Fibroblast of skin of scalp (primary cell): ENCODE data around the gene GOT1.

Experiments
- DNase-seq: peaks from one replicate; pipeline ENCODE4 v3.0.0-alpha.2; 2013

The GOT1 gene

GRCh38 chr10:99395750-99396445 lies 34.5 kb downstream of the GOT1 start:
- peak; percentile 80 for DNase-seq

DNA sequence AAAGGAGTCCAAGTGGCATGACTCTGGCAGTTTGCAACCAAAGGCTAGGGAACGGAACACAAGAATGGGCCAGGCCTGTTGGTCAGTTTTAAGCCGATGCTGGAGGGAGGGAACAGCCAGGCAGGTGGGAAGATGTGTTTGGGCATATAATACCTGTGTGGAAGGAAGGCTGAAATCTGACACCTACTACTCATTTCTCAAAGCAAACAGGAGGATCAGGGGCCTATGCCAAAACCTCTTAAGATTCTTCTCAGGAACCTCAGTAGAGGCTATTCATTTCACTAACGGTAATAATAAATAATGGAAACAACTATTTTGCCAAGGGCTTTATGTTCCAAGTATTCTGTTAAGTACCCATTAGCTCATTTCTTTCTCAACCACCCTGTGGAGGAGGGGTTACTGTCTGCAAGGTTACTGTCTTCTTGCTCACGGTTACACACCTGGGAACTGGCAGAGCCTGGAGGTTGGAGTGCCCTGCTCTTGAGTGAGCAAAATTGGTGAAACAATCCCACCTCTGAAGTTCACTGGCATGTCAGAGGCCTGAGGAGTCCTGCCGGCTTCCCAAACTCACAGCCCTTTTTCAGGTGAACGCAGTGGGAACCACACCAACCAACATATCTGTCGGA lies 35.5 kb downstream of the GOT1 start:
- no peak for DNase-seq

DNA sequence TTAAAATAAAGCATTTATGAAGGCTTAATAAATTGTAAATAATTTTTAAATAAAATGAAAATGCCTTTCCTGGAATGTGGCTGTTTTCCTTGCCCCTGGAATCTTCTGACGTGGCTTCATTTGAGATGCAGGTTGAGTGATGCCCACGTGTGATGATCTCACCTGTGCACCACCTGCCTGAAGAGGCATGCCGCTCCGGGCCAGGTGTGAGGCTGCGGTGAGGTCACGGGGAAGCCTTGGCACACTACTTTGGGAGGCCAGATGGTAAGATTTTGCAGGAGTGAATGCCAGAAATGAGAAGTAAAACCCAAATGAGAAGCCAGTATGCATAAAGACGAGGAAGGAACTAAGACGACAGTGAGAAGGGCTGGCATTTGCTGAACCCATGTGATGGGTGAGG lies 36.2 kb downstream of the GOT1 start:
- DNase-seq = no peak

- DNase-seq = no peak
Observed at GRCh38 chr10:99393683-99394082, 36.7 kb downstream of the GOT1 start.

- no peak for DNase-seq
Observed at GRCh38 chr10:99393036-99393435, 37.4 kb downstream of the GOT1 start.

DNA sequence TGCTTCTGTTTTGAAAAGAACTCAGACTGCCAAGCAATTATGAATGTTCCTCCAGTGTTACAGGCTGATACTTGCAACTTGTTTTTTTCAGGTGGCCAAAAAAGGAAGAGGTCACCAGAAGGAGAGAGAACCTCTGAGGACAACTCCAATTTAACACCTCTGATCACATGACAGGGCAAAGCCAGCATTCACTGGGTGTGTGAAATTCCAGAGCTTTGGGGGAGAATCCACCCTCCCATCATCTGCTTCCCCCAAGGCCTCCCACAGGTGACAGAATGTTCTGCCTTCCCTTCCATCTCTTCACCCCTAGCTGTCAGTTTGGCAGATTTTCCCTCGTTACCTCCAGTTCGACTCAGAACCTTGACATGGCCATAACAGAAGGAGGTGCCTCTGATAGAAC lies 39.1 kb downstream of the GOT1 start:
- no peak for DNase-seq

DNA sequence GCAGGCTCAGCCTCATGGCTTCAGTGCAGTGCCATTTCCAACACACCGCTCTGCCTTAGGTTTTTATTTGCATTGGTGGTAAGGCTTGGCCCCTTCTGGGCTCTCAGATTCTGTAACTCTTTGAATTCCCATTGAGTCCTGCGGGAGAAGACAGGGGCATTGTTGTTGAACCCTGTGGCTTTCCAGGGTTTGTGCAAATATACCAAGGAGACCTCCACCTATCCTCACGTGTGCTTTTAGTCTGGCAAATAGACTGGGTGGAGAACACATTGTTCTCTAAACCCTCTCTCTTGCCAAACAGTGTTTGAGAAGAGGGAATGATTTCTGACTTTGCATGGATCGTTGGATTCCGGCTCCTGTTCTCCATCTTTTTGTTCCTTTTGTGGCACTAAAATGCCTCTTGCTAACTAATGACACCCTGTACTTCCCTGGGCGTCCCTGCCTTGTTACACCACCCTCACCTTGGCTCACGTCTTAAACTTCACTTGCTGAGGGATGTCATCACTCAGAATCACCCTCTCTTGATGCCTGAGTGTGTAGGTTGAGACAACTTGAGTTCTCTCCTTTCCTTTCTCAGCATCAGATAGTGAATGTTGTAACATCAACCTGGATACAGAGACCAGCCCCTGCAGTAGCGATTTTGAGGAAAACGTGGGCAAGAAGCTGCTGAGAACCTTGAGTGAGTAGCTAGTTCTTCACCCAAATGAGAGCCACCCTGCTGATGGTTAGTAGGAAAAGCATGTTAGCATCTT lies 40.5 kb downstream of the GOT1 start:
- no peak for DNase-seq

- no peak for DNase-seq
Observed at GRCh38 chr10:99387541-99387940, 42.9 kb downstream of the GOT1 start.

GRCh38 chr10:99387071-99387470 lies 43.4 kb downstream of the GOT1 start:
- no peak for DNase-seq

- no peak for DNase-seq
Observed at GRCh38 chr10:99382176-99382575, 48.2 kb downstream of the GOT1 start.

- no peak for DNase-seq
Observed at GRCh38 chr10:99375426-99375825, 55.0 kb downstream of the GOT1 start.

- DNase-seq = no peak
Observed at GRCh38 chr10:99374972-99375371, 55.5 kb downstream of the GOT1 start.

DNA sequence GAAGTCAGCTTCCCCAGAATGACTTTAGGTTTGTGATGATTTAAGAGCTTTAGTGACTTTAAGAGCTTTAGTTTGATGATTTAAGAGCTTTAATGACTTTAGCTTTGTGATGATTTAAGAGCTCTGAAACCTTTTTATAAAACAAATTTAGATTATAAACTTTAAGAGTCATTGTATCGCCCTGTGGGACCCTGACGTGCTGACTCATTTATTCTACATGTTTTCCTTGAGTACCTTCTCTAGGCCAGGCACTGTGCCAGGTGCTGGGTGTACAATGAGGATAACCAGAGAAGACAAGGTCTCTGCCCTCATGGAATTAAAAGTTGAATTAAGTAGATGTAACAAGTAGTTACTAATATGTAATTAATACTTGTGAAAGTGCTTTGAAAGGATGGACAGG lies 55.9 kb downstream of the GOT1 start:
- DNase-seq = peak; percentile 46

DNA sequence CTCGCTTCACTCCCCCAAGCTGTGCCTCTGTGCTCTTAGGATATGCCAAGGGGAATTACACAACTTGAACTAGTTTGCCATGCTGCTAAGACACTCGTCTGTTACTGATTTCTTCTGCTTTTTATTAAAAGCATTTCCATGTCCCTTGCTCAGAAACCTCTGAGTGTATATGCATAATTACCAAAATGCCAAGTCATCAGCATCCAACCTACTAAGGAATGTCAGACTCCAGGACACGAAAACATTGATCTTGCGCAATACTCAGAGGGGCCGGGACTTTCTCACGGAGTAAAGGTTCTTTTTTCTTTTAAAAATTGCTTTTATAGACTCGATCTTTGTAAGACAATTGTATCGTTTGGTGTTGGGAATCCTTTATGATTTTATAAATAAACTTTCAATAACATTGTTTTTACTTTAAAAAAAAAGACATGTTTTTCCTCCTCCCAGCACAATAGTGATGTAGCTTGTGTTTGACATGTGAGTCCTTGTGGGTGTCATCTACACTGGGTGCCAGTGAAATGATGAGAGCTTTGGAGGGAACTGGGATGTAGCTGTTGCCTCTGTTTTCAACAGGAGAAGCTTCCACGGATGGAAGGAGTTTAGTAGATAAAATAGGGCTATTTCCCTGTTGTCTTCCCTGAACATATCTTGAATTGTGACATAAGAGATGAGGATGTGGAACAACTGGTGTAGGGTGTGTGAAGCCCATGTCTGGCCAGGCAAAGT lies 57.7 kb downstream of the GOT1 start:
- peak; percentile 89 for DNase-seq

GRCh38 chr10:99370993-99371392 lies 59.4 kb downstream of the GOT1 start:
- peak; percentile 49 for DNase-seq

- peak; percentile 38 for DNase-seq
Observed at GRCh38 chr10:99369551-99369950, 60.9 kb downstream of the GOT1 start.

- peak; percentile 34 for DNase-seq
Observed at GRCh38 chr10:99369126-99369525, 61.3 kb downstream of the GOT1 start.

DNA sequence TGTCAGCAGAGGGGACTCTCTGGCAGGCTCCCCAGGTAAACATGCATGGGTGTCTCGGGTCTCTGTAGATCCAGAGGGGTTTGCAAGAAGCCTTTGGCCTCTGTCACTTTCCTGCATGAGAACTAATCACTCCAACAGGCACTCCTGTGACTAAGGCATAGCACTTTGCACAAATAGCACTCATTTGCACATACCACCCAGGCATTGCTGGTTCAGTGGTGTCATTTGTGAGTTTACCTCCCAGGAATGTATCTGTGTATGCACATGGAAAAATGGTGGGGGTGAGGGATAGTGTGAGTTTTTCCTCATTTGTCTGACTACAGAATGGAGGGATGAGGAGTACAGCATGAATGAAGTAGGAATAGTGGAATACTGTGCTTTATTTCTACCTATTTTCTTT lies 61.8 kb downstream of the GOT1 start:
- peak; percentile 55 for DNase-seq

- DNase-seq = no peak
Observed at GRCh38 chr10:99366666-99367065, 63.8 kb downstream of the GOT1 start.

GRCh38 chr10:99365736-99366135 lies 64.7 kb downstream of the GOT1 start:
- no peak for DNase-seq

DNA sequence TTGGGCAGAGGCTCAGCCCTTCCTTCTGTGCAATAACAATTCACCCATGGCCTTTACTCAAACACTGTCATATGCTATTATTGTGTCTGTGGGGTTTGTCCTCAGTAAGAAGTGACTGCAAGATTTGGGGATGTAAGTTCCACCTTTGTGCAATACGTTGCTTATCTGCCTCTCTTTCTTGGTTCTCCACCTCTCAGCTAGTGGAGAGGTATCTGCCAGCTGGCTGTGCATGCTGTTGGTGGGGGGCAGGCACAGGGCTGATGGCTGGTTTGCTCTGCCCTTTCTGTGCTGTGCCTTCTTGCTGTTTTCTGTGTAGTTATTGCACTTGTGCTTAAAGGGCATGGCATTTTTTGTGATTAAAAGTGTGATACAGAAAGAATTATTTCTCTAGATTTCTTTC lies 65.1 kb downstream of the GOT1 start:
- no peak for DNase-seq

DNA sequence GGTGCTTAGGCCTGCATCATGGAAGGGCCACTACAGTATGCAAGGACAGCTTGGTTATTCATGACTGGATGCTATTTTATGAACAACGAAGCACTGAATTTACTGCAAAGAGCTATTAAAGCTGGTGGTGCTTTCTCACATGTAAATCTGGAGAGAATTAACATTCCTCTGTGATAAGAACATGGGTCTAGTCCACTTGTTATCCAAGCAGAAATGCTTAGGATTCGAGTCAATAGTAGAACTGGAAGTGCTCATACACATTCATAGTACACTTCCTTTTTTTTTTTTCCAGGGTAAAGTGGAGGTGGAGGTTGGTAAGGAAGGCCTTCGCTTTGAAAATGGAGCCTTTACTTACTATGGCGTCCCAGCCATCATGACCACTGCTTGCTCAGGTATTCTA lies 66.3 kb downstream of the GOT1 start:
- peak; percentile 66 for DNase-seq

GRCh38 chr10:99360934-99361333 lies 69.5 kb downstream of the GOT1 start:
- no peak for DNase-seq
